ENCODE measurements around the gene RAI1. TPM values are rescaled to one million over a fixed set of nuclear protein-coding genes. Genes with fewer than 3 reads are reported as not detected.
A peak's percentile ranks its signal among the peaks of the same experiment; 100 is the strongest.
"Not testable (repeated sequence)": the region's sequence is repeated elsewhere in the genome, so short reads cannot be mapped to it uniquely, and the experiment has no call there.

RAI1 gene
- total RNA-seq, 2 donors from 2014 or later: 15.8 to 31.0 TPM

GRCh38 chr17:17679243-17679642 is 2.0 kb upstream of the RAI1 start:
- DNase-seq (ENCODE audit: low spot score) (no peak), ATAC-seq (no peak)
- Mint-ChIP-seq H3K27me3 (no peaks in the 10 kb centered on the region), H3K9me3 (no peaks in the 10 kb centered on the region), H3K27ac (no peak overlapping the region), H3K4me3 (no peak overlapping the region), H3K4me1 (ENCODE audit: low read depth in 2 of 2) (peaks cover 25 to 28% of the 10 kb centered on the region in 2 donors), H3K36me3 (no peaks in the 10 kb centered on the region)

GRCh38 chr17:17679748-17680147 is 1.5 kb upstream of the RAI1 start:
- Mint-ChIP-seq H3K36me3 (no peaks in the 10 kb centered on the region), H3K9me3 (no peaks in the 10 kb centered on the region), H3K4me1 (ENCODE audit: low read depth in 2 of 2) (peaks cover 27 to 28% of the 10 kb centered on the region in 2 donors), H3K27me3 (no peaks in the 10 kb centered on the region), H3K4me3 (no peak overlapping the region), H3K27ac (no peak overlapping the region)
- DNase-seq (ENCODE audit: low spot score) (no peak), ATAC-seq (no peak)

DNA sequence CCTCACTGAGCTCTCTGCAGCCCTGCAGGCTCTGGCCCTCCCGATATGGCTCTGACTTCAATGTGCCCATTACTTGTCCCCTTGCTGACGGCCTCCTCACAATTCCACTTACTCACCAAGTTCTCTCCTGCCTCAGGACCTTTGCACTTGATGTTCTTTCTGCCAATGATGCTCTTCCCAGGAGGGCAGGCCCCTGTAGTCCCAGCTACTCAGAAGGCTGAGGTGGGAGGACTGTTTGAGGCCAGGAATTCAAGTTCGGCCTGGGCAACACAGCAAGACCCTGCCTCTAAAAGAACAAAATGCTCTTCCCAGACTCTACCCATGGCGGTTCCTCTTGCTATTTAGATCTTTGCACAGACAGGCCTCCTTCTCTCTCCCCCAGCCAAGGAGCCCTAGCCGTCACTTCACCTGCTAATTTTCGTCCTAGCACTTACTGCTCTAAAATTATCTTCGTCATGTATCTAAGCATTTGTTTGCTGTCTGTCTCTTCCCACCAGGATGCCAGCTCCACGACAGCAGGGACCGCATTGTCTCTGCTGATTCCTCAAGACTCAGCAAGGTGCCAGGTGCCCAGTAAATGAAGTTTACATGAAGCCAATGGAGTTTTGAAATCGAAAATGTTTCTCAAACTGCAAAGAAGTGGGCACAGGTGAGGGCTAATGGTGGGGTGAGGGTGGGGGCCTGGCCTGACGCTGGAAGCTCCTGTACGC is 626 bp upstream of the RAI1 start:
- Mint-ChIP-seq H3K27me3 (no peaks in the 10 kb centered on the region), H3K4me1 (ENCODE audit: low read depth in 2 of 2) (peaks cover 33 to 37% of the 10 kb centered on the region in 2 donors), H3K36me3 (no peaks in the 10 kb centered on the region), H3K27ac (peak overlapping the region; percentile 20 to 22), H3K9me3 (no peaks in the 10 kb centered on the region), H3K4me3 (peak overlapping the region; percentile 67)
- DNase-seq (ENCODE audit: low spot score) (no peak), ATAC-seq (no peak)

- H3K27me3 Mint-ChIP-seq: no peaks in the 10 kb centered on the region
- H3K9me3 Mint-ChIP-seq: no peaks in the 10 kb centered on the region
- H3K4me1 Mint-ChIP-seq (ENCODE audit: low read depth in 2 of 2): peaks cover 30 to 35% of the 10 kb centered on the region in 2 donors
- H3K4me3 Mint-ChIP-seq: peak overlapping the region; percentile 89
- DNase-seq (ENCODE audit: low spot score) (no peak), ATAC-seq (peak; percentile 52 to 63)
- H3K36me3 Mint-ChIP-seq: no peaks in the 10 kb centered on the region
- H3K27ac Mint-ChIP-seq: peak overlapping the region; percentile 73 to 79
Measured at GRCh38 chr17:17681744-17682292, 560 bp downstream of the RAI1 start.

GRCh38 chr17:17682293-17682736 is 1.1 kb downstream of the RAI1 start:
- peak overlapping the region; percentile 73 to 79 for H3K27ac Mint-ChIP-seq
- no peaks in the 10 kb centered on the region for H3K27me3 Mint-ChIP-seq
- peaks cover 29 to 32% of the 10 kb centered on the region in 2 donors for H3K4me1 Mint-ChIP-seq (ENCODE audit: low read depth in 2 of 2)
- H3K4me3 Mint-ChIP-seq: peak overlapping the region; percentile 93
- ATAC-seq (peak; percentile 78), DNase-seq (ENCODE audit: low spot score) (peak; percentile 81)
- H3K36me3 Mint-ChIP-seq: no peaks in the 10 kb centered on the region
- H3K9me3 Mint-ChIP-seq: no peaks in the 10 kb centered on the region

- peaks cover 29 to 30% of the 10 kb centered on the region in 2 donors for H3K4me1 Mint-ChIP-seq (ENCODE audit: low read depth in 2 of 2)
- H3K36me3 Mint-ChIP-seq: no peaks in the 10 kb centered on the region
- peak; percentile 64 to 66 for ATAC-seq
- H3K9me3 Mint-ChIP-seq: no peaks in the 10 kb centered on the region
- peak overlapping the region; percentile 93 for H3K4me3 Mint-ChIP-seq
- no peaks in the 10 kb centered on the region for H3K27me3 Mint-ChIP-seq
- H3K27ac Mint-ChIP-seq: peak overlapping the region; percentile 79 to 89
- no peak for DNase-seq (ENCODE audit: low spot score)
Measured at GRCh38 chr17:17682737-17683680, 1.8 kb downstream of the RAI1 start.

DNA sequence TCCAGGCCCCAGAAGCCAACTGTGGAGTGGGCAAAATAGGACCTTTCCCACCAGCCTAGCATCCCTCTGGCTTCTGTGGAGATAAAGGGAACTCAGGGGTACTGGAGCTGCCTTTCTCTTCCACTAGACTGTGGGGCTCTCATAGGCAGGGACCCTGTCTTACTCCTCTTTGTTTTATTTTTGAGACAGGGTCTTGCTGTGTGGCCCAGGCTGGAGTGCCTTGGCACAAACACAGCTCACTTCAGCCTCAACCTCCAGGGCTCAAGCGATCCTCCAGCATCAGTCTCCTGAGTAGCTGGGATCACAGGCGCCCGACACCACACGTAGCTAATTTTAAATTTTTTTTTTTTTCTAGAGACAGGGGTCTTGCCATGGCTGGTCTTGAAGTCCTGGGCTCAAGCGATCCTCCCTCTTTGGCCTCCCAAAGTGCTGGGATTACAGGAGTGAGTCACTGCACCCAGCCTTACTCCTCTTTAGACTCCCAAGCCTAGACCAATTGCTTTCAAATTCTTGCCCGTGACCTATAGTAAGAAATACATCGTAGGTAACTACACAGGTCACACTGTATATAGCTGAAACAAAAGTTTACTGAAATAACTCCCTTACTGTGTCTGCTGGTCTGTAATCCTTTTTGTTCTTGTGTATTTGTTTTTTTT is 2.6 kb downstream of the RAI1 start:
- Mint-ChIP-seq H3K4me3 (peak overlapping the region; percentile 93), H3K9me3 (no peaks in the 10 kb centered on the region), H3K4me1 (ENCODE audit: low read depth in 2 of 2) (peaks cover 29 to 30% of the 10 kb centered on the region in 2 donors), H3K27me3 (no peaks in the 10 kb centered on the region), H3K27ac (peak overlapping the region; percentile 79 to 89), H3K36me3 (no peaks in the 10 kb centered on the region)
- DNase-seq (ENCODE audit: low spot score) (no peak), ATAC-seq (no peak)

DNA sequence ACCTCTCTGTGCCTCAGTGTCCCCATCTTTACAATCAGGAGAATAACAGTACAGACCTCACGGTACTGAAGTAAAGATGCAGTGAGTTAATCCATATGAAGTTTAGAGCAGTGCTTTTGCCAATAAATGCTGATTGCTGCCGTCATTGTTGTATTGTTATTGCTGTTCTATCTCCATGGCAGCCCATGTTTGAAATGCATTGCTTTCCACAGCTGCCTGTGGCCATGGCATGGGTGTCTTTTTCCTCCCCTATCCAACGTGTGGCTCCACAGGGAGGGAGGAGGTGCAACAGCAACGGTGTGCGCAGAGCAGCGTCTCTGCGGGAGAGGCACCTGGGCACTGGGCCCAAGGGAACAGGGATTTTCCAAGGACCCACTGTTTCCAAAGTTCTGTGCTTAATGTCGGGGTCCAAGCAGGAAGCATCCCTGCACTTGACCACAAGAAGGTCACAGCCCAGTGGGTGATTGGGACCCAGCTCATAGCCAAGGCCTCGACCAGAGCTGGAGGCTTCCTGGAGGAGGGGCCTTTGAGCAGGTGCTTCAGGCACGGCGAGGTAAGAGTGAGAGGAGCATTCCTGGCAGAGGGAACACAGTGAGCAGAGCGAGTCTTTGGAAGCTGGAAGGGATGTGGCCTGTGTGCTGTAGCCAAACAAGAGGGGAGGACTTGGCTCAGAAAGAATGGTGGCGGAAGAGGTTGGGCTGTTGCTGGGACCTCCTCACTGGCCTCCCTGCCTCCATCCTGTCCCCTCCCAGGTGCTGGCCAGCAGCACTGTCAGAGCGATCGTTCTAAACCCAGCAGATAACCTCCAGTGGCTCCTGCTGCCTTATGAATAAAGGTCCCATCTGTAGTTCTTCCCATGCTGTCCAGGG is 3.9 kb downstream of the RAI1 start:
- ATAC-seq: no peak
- Mint-ChIP-seq H3K27me3 (no peaks in the 10 kb centered on the region), H3K4me3 (peak overlapping the region; percentile 50), H3K9me3 (no peaks in the 10 kb centered on the region), H3K27ac (peak overlapping the region in 1 of 2 donors; percentile 92), H3K4me1 (ENCODE audit: low read depth in 2 of 2) (peaks cover 29 to 30% of the 10 kb centered on the region in 2 donors), H3K36me3 (no peaks in the 10 kb centered on the region)
- no peak for DNase-seq (ENCODE audit: low spot score)

DNA sequence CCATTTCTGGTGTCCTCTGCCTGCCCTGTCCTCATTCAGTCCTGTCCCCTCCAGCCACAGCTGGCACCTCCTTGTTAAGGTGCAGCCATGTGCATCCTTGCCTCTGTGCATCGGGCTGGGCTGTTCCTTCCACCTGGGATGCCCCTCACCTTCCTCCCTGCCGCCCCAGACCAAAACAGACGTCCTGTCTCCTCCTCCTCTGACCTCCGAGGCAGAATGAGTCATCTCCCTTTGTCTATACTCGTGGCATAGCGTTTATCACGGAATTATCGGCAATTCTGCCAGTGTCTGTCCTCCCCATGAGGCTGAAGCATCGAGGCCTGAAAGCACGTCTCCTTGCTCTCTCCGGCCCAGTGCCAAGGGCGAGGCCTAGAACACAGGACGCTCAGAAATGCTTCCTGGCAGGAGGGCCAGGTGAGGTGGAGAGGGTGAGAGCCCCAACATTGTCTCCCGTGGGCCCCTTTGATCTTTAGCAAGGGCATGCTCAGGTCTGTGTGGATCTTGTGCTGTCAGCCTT is 4.6 kb downstream of the RAI1 start:
- H3K4me3 Mint-ChIP-seq: peak overlapping the region; percentile 50
- no peaks in the 10 kb centered on the region for H3K9me3 Mint-ChIP-seq
- ATAC-seq (no peak), DNase-seq (ENCODE audit: low spot score) (no peak)
- H3K36me3 Mint-ChIP-seq: no peaks in the 10 kb centered on the region
- H3K27ac Mint-ChIP-seq: peak overlapping the region in 1 of 2 donors; percentile 92
- H3K4me1 Mint-ChIP-seq (ENCODE audit: low read depth in 2 of 2): peaks cover 30 to 31% of the 10 kb centered on the region in 2 donors
- no peaks in the 10 kb centered on the region for H3K27me3 Mint-ChIP-seq

DNA sequence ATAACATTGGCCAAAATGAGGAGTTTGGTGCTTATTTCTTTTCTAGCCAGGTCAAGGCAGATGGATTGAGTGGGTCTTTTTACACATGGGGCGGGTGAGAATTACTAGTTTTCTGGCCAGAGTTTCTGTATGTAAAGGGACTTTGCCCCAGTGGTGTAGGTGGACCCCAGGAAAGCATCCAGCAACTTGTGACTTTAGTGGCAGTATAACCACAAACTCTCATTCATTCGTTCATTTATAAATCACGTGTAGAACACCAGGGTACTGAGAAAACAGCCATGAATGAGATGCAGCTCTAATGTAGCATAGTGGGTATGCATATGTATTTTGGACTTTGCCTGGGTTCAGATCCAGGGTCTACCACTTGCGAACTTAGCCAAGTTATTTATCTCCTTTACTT is 8.1 kb downstream of the RAI1 start:
- no peaks in the 10 kb centered on the region for H3K9me3 Mint-ChIP-seq
- H3K4me1 Mint-ChIP-seq (ENCODE audit: low read depth in 2 of 2): peaks cover 36 to 42% of the 10 kb centered on the region in 2 donors
- no peak overlapping the region for H3K4me3 Mint-ChIP-seq
- H3K27ac Mint-ChIP-seq: no peak overlapping the region
- H3K27me3 Mint-ChIP-seq: no peaks in the 10 kb centered on the region
- no peak for DNase-seq (ENCODE audit: low spot score)
- no peak for ATAC-seq
- no peaks in the 10 kb centered on the region for H3K36me3 Mint-ChIP-seq

GRCh38 chr17:17690233-17690632 is 9.0 kb downstream of the RAI1 start:
- H3K36me3 Mint-ChIP-seq; H3K27me3 Mint-ChIP-seq; ATAC-seq; DNase-seq (ENCODE audit: low spot score); H3K9me3 Mint-ChIP-seq; H3K4me3 Mint-ChIP-seq: not testable (repeated sequence)
- Mint-ChIP-seq H3K4me1 (ENCODE audit: low read depth in 2 of 2) (peaks cover 32 to 38% of the 10 kb centered on the region in 2 donors), H3K27ac (peak overlapping the region in 1 of 2 donors; percentile 88)

GRCh38 chr17:17691468-17692263 is 10.4 kb downstream of the RAI1 start:
- ATAC-seq (no peak), DNase-seq (ENCODE audit: low spot score) (no peak)
- Mint-ChIP-seq H3K36me3 (no peaks in the 10 kb centered on the region), H3K4me3 (peak overlapping the region; percentile 55), H3K4me1 (ENCODE audit: low read depth in 2 of 2) (peaks cover 27 to 37% of the 10 kb centered on the region in 2 donors), H3K27ac (peak overlapping the region; percentile 88 to 92), H3K27me3 (no peaks in the 10 kb centered on the region), H3K9me3 (no peaks in the 10 kb centered on the region)
